ENCODE results near the gene ESF1. TPM values are rescaled to one million over a fixed set of nuclear protein-coding genes. Genes with fewer than 3 reads are reported as not detected.

Gene ESF1
- total RNA-seq, 2 donors from 2014 or later: 9.9 to 11.0 TPM

- Histone ChIP-seq H3K27ac (no peak overlapping the region), H3K36me3 (no peaks in the 10 kb centered on the region), H3K27me3 (no peaks in the 10 kb centered on the region), H3K4me3 (no peak overlapping the region), H3K9ac (ENCODE audit: low read depth in 2 of 2, low read length in 2 of 2) (no peak overlapping the region), H3K4me1 (no peaks in the 10 kb centered on the region), H3K9me3 (no peaks in the 10 kb centered on the region)
- intact Hi-C loops (cut with DNase I): loop anchor here (2.0 kb wide), 1 partner anchor 233 kb away; no protein-coding TSS in a partner anchor
- TF ChIP-seq, protein P1, sequence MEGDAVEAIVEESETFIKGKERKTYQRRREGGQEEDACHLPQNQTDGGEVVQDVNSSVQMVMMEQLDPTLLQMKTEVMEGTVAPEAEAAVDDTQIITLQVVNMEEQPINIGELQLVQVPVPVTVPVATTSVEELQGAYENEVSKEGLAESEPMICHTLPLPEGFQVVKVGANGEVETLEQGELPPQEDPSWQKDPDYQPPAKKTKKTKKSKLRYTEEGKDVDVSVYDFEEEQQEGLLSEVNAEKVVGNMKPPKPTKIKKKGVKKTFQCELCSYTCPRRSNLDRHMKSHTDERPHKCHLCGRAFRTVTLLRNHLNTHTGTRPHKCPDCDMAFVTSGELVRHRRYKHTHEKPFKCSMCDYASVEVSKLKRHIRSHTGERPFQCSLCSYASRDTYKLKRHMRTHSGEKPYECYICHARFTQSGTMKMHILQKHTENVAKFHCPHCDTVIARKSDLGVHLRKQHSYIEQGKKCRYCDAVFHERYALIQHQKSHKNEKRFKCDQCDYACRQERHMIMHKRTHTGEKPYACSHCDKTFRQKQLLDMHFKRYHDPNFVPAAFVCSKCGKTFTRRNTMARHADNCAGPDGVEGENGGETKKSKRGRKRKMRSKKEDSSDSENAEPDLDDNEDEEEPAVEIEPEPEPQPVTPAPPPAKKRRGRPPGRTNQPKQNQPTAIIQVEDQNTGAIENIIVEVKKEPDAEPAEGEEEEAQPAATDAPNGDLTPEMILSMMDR (IDR thresholded peaks at IDR 0.05): no peak
- no peak for DNase-seq
These were observed 37.2 kb upstream of the ESF1 start for GRCh38 chr20:13821876-13822275.

DNA sequence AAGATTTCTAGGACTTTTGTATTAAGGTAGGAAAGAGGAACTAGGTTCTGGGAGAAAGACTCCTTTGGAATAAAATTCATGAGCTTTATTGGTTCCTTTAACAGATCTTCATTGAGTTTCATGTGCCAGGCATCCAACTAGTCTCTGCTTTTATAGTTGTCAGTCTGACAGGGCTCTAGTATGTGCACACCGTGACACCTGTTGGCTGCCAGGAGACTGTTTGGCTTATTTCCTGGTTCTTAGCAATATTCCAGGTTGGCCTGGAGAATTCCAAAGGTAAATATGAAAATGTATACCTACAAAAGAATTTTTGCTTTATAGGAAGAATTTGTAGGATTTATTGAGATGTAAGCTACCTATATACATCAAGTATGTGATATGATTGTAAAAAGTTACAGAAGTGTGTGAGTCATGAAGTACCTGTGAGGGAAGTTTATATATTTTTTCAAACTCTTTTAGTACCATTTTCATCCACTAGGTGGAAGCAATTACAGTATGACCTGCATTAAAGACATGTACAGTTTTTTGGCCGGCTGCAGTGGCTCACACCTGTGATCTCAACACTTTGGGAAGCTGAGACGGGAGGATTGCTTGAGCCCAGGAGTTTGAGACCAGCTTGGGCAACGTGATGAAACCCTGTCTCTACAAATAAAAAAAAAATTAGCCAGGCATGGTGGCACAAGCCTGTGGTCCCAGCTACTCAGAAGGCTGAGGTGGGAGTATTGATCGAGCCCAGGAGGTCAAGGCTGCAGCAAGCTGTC lies 35.3 kb upstream of the ESF1 start:
- H3K27me3 ChIP-seq: no peaks in the 10 kb centered on the region
- H3K27ac ChIP-seq: peak overlapping the region; percentile 30
- TF ChIP-seq, protein P1 (IDR thresholded peaks at IDR 0.05): peak; percentile 77
- intact Hi-C loops (cut with DNase I): no loop called here
- H3K4me3 ChIP-seq: no peak overlapping the region
- no peaks in the 10 kb centered on the region for H3K4me1 ChIP-seq
- H3K9me3 ChIP-seq: no peaks in the 10 kb centered on the region
- DNase-seq: peak; percentile 29
- H3K36me3 ChIP-seq: peaks cover 3% of the 10 kb centered on the region
- no peak overlapping the region for H3K9ac ChIP-seq (ENCODE audit: low read depth in 2 of 2, low read length in 2 of 2)

- Histone ChIP-seq H3K27me3 (no peaks in the 10 kb centered on the region), H3K27ac (no peak overlapping the region), H3K4me3 (no peak overlapping the region), H3K4me1 (no peaks in the 10 kb centered on the region), H3K36me3 (peaks cover 9% of the 10 kb centered on the region), H3K9ac (ENCODE audit: low read depth in 2 of 2, low read length in 2 of 2) (no peak overlapping the region), H3K9me3 (no peaks in the 10 kb centered on the region)
- intact Hi-C loops (cut with DNase I): no loop called here
- no peak for DNase-seq
- TF ChIP-seq, protein P1 (IDR thresholded peaks at IDR 0.05): no peak
These were observed 32.6 kb upstream of the ESF1 start for GRCh38 chr20:13817342-13817741.

- Histone ChIP-seq H3K9me3 (no peaks in the 10 kb centered on the region), H3K4me3 (no peak overlapping the region), H3K27ac (no peak overlapping the region), H3K4me1 (no peaks in the 10 kb centered on the region), H3K27me3 (no peaks in the 10 kb centered on the region), H3K9ac (ENCODE audit: low read depth in 2 of 2, low read length in 2 of 2) (no peak overlapping the region), H3K36me3 (peaks cover 9% of the 10 kb centered on the region)
- DNase-seq: no peak
- intact Hi-C loops (cut with DNase I): no loop called here
- TF ChIP-seq, protein P1 (IDR thresholded peaks at IDR 0.05): no peak
These were observed 32.0 kb upstream of the ESF1 start for GRCh38 chr20:13816757-13817156.

- H3K36me3 ChIP-seq: peaks cover 12% of the 10 kb centered on the region
- H3K4me3 ChIP-seq: no peak overlapping the region
- no peak for DNase-seq
- H3K4me1 ChIP-seq: no peaks in the 10 kb centered on the region
- TF ChIP-seq, protein P1 (IDR thresholded peaks at IDR 0.05): no peak
- H3K27me3 ChIP-seq: no peaks in the 10 kb centered on the region
- intact Hi-C loops (cut with DNase I): no loop called here
- no peak overlapping the region for H3K27ac ChIP-seq
- H3K9ac ChIP-seq (ENCODE audit: low read depth in 2 of 2, low read length in 2 of 2): no peak overlapping the region
- H3K9me3 ChIP-seq: no peaks in the 10 kb centered on the region
These were observed 30.0 kb upstream of the ESF1 start for GRCh38 chr20:13814672-13815071.
